ENCODE results near the gene EPB41L1. TPM values are rescaled to one million over a fixed set of nuclear protein-coding genes. Genes with fewer than 3 reads are reported as not detected.

Gene EPB41L1
- total RNA-seq, 1 donor from 2014 or later: 31.4 TPM

GRCh38 chr20:36175016-36175415, 20.5 kb downstream of the EPB41L1 start:
- no peak overlapping the region for H3K4me3 Mint-ChIP-seq (ENCODE audit: unreplicated experiment)
- peaks cover 11% of the 10 kb centered on the region for H3K4me1 Mint-ChIP-seq (ENCODE audit: unreplicated experiment)
- TF ChIP-seq, protein P1, sequence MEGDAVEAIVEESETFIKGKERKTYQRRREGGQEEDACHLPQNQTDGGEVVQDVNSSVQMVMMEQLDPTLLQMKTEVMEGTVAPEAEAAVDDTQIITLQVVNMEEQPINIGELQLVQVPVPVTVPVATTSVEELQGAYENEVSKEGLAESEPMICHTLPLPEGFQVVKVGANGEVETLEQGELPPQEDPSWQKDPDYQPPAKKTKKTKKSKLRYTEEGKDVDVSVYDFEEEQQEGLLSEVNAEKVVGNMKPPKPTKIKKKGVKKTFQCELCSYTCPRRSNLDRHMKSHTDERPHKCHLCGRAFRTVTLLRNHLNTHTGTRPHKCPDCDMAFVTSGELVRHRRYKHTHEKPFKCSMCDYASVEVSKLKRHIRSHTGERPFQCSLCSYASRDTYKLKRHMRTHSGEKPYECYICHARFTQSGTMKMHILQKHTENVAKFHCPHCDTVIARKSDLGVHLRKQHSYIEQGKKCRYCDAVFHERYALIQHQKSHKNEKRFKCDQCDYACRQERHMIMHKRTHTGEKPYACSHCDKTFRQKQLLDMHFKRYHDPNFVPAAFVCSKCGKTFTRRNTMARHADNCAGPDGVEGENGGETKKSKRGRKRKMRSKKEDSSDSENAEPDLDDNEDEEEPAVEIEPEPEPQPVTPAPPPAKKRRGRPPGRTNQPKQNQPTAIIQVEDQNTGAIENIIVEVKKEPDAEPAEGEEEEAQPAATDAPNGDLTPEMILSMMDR (IDR thresholded peaks at IDR 0.05): no peak
- peaks cover 15% of the 10 kb centered on the region for H3K36me3 Mint-ChIP-seq (ENCODE audit: unreplicated experiment)
- H3K27me3 Mint-ChIP-seq (ENCODE audit: unreplicated experiment): no peaks in the 10 kb centered on the region
- H3K27ac Mint-ChIP-seq (ENCODE audit: unreplicated experiment): no peak overlapping the region
- H3K9me3 Mint-ChIP-seq (ENCODE audit: unreplicated experiment): no peaks in the 10 kb centered on the region
- no peak for DNase-seq (ENCODE audit: extremely low spot score, unreplicated experiment)

- Mint-ChIP-seq H3K27ac (ENCODE audit: unreplicated experiment) (no peak overlapping the region), H3K27me3 (ENCODE audit: unreplicated experiment) (no peaks in the 10 kb centered on the region), H3K36me3 (ENCODE audit: unreplicated experiment) (peaks cover 12% of the 10 kb centered on the region), H3K4me3 (ENCODE audit: unreplicated experiment) (no peak overlapping the region), H3K9me3 (ENCODE audit: unreplicated experiment) (no peaks in the 10 kb centered on the region), H3K4me1 (ENCODE audit: unreplicated experiment) (peaks cover 11% of the 10 kb centered on the region)
- TF ChIP-seq, protein P1 (IDR thresholded peaks at IDR 0.05): no peak
- DNase-seq (ENCODE audit: extremely low spot score, unreplicated experiment): no peak
These were observed 21.0 kb downstream of the EPB41L1 start for GRCh38 chr20:36175475-36175995.

- Mint-ChIP-seq H3K27ac (ENCODE audit: unreplicated experiment) (no peak overlapping the region), H3K27me3 (ENCODE audit: unreplicated experiment) (no peaks in the 10 kb centered on the region), H3K36me3 (ENCODE audit: unreplicated experiment) (peaks cover 12% of the 10 kb centered on the region), H3K9me3 (ENCODE audit: unreplicated experiment) (no peaks in the 10 kb centered on the region), H3K4me1 (ENCODE audit: unreplicated experiment) (peaks cover 11% of the 10 kb centered on the region), H3K4me3 (ENCODE audit: unreplicated experiment) (no peak overlapping the region)
- DNase-seq (ENCODE audit: extremely low spot score, unreplicated experiment): no peak
- TF ChIP-seq, protein P1 (IDR thresholded peaks at IDR 0.05): no peak
These were observed 23.2 kb downstream of the EPB41L1 start for GRCh38 chr20:36177716-36178115.

DNA sequence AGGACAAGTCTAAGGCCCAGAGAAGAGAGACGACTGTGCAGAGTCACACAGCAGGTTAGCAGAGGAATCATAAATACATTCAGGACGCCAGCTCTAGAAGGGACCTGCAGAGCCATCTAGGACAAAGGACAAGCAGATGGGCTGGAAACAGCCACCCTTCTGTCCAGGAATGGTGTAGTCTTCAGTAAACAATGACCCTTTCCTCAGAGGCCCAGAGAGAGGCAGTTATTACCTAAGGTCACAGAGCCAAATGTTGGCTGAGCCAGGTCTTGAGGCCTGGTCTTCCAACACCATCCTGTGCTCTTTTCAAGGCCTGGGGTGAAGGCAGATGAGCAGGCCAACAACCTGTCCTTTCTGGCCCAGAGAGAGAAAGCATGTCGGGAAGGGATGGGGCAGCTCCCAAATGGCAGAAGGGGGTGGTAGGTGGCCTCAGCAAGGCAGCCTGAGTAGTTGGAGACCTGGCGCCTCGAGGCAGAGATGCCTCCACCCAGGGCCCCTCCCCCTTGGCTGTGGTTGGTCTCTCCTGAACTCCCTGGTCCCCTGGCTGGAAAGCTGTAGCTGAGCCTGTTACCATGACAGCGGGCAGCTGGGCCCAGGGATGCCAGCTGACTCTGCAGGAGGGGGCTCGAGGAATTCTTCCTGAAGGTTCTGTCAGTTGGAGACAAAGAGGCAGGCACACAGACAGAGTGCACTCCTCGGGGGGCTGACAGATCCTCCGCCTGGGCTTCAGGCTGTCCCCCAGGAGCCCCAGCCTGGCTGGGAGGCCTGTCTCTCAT, 24.8 kb downstream of the EPB41L1 start:
- no peak for DNase-seq (ENCODE audit: extremely low spot score, unreplicated experiment)
- H3K27ac Mint-ChIP-seq (ENCODE audit: unreplicated experiment): no peak overlapping the region
- peaks cover 15% of the 10 kb centered on the region for H3K36me3 Mint-ChIP-seq (ENCODE audit: unreplicated experiment)
- H3K4me1 Mint-ChIP-seq (ENCODE audit: unreplicated experiment): no peaks in the 10 kb centered on the region
- no peak overlapping the region for H3K4me3 Mint-ChIP-seq (ENCODE audit: unreplicated experiment)
- H3K9me3 Mint-ChIP-seq (ENCODE audit: unreplicated experiment): no peaks in the 10 kb centered on the region
- no peaks in the 10 kb centered on the region for H3K27me3 Mint-ChIP-seq (ENCODE audit: unreplicated experiment)
- TF ChIP-seq, protein P1 (IDR thresholded peaks at IDR 0.05): no peak

GRCh38 chr20:36180323-36180722, 25.8 kb downstream of the EPB41L1 start:
- no peak for DNase-seq (ENCODE audit: extremely low spot score, unreplicated experiment)
- H3K9me3 Mint-ChIP-seq (ENCODE audit: unreplicated experiment): no peaks in the 10 kb centered on the region
- no peaks in the 10 kb centered on the region for H3K27me3 Mint-ChIP-seq (ENCODE audit: unreplicated experiment)
- no peak overlapping the region for H3K27ac Mint-ChIP-seq (ENCODE audit: unreplicated experiment)
- H3K4me1 Mint-ChIP-seq (ENCODE audit: unreplicated experiment): no peaks in the 10 kb centered on the region
- peaks cover 15% of the 10 kb centered on the region for H3K36me3 Mint-ChIP-seq (ENCODE audit: unreplicated experiment)
- H3K4me3 Mint-ChIP-seq (ENCODE audit: unreplicated experiment): no peak overlapping the region
- TF ChIP-seq, protein P1 (IDR thresholded peaks at IDR 0.05): no peak
